WI38 (cell line): Measurements from ENCODE around the gene NCK2.

Source experiments
- H3K4me3 ChIP-seq: 2 replicates; pipeline ENCODE4 v1.5.1; 2011; ENCODE audit warnings: low read depth, mild to moderate bottlenecking, control low read depth, low read length
- TF ChIP-seq, protein P1 (sequence below): IDR thresholded peaks from 2 replicates; pipeline ENCODE4 v1.5.1; 2012; ENCODE audit warnings: low read depth, mild to moderate bottlenecking, control low read depth, low read length

The NCK2 gene

DNA sequence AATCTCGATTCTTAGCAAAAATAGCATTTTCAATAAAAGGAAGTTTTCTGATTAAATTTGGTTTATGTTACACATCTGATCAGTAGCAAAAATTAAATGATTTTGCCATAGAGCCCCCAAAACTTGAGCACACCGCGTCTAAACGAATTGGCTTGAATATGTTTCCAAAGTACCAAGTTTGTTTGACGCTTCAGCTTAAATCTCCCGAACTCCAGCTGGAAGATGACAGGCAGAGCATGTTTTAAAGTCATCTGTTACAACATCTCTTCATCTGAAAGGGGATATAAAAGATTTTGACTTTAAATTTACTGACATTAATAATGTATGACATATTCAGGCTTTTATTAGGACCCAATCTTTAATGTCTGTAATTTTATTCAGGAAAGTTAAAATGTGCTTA lies 129.8 kb downstream of the NCK2 start:
- TF ChIP-seq, protein P1, sequence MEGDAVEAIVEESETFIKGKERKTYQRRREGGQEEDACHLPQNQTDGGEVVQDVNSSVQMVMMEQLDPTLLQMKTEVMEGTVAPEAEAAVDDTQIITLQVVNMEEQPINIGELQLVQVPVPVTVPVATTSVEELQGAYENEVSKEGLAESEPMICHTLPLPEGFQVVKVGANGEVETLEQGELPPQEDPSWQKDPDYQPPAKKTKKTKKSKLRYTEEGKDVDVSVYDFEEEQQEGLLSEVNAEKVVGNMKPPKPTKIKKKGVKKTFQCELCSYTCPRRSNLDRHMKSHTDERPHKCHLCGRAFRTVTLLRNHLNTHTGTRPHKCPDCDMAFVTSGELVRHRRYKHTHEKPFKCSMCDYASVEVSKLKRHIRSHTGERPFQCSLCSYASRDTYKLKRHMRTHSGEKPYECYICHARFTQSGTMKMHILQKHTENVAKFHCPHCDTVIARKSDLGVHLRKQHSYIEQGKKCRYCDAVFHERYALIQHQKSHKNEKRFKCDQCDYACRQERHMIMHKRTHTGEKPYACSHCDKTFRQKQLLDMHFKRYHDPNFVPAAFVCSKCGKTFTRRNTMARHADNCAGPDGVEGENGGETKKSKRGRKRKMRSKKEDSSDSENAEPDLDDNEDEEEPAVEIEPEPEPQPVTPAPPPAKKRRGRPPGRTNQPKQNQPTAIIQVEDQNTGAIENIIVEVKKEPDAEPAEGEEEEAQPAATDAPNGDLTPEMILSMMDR = no peak
- no peak overlapping the region for H3K4me3 ChIP-seq

DNA sequence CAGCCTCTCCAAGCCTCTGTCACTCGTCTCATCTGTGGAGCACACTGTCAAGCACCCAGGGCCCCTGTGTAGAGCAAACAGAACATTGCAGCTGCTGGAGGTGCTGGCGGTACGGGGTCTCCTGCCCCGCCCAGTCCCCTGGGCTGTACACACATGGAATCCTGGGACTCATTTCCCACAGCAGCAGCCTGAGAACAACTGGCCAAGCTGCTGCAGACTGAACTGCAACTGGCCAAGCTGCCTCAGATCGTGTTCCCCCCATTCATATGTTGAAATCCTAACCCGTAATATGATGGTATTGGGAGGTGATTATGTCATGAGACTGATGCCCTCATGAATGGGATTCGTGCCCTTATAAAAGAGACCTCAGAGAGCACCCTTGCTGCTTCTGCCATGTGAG lies 130.5 kb downstream of the NCK2 start:
- TF ChIP-seq, protein P1 = no peak
- no peak overlapping the region for H3K4me3 ChIP-seq

DNA sequence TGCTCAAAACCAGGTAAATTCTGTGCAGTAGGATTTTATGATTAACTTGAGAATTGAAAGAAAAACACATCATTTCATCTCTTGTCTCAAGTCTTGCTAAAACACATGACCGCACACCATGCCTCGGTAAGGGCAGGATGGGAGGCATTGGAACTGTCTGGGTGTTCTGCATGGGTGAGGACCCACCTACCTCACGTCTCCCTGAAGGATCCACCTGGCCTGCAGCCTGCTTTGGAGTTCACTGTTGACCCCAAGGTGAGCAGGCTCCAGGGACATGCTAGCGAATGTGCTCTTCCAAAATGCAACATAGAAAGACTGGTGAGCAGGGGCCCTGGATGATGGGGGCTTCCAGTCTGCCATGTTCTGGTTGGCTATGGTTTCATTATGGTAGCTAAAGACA lies 131.5 kb downstream of the NCK2 start:
- no peak overlapping the region for H3K4me3 ChIP-seq
- TF ChIP-seq, protein P1 = no peak

DNA sequence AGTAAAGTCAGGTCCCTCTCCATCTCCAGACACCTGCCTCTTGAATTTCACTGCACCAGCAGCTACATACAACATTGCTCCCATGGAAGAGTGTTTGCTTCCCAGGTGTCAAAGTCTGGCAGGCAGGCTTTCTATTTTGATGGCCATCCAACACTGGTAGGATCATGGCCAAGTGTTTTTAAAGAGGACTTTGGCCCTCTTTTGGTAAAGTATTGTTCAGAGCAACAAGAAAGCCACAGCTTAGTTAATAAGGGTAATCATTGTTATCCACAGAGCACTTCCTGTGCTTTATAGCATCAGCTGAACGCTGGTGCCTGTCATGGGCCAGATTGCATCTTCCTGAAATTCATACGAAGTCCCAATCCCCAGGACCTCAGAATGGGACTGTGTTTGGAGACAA lies 133.2 kb downstream of the NCK2 start:
- H3K4me3 ChIP-seq = no peak overlapping the region
- TF ChIP-seq, protein P1 = no peak

DNA sequence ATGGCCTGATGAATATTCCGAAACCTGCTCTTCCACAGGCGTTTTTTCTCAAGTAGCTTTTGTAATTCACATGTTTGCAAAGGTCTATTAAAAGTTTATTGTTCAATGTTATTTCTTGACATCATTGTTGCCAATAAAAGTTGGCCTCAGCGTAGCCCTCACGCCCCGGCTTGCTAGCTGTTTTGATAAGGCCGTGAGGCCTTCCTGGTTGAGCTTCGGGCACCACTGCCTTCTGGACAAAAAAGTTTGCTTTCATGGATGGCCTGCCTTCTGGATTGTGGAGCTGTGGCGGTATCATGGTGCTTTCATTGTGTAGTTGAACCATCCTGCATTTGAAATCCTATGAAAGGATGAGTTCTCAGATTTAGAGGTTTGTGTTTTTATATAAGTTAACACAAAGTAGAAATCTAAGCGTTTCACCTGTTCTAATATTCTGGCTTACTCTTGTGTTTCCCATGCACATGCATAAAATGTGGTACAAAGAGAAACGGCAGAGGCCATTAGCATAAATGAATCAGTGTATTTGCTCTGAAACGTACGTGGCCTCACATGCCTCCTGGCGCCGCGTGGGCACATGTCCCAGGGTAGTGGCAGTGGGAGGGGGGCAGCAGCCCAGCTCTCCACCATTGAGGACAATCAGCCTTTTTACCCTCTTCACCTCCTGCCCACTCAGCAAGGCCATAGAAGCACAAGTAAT lies 134.5 kb downstream of the NCK2 start:
- no peak overlapping the region for H3K4me3 ChIP-seq
- TF ChIP-seq, protein P1 = no peak

DNA sequence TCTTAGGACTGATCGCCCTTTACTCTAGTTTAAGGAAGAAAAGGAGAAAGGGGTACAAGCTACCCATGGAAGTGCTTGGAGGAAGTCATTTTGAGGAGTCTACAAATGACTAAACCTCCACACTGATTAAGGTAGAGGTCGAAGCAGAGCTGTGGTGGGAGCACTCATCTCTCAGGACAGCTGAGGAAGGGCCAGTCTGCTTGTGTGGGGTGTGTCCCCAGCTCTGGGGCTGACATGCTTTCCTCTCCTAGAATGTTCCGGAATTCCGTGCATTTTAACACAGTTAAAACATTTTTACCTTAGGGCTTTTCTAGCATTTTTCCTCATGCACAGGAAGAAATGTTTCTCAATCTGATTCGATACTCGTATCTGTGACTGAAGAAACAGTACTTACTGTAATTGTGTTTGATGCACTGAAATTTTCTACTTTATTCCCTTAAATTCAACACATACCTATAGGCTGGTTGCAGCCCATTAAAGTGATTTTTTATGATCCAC lies 135.1 kb downstream of the NCK2 start:
- TF ChIP-seq, protein P1 = no peak
- H3K4me3 ChIP-seq = no peak overlapping the region

DNA sequence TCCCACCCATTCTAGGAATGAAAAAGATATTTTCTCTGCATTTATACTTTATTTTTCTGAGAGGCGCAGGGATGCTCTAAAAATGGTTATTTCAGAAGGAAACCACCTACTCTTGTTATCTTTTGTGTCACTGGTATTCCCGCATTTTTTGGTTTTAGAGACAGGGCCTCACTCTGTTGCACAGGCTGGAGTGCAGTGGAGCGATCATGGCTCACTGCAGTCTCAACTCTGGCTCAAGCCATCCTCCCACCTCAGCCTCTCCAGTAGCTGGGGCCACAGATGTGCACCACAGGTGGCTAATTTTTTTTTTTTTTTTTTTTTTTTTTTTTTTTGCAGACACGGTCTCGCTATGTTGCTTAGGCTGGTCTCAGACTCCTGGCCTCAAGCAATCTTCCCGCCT lies 135.9 kb downstream of the NCK2 start:
- no peak overlapping the region for H3K4me3 ChIP-seq
- TF ChIP-seq, protein P1 = no peak
